ENCODE measurements around the gene SEMA4A. TPM values are rescaled to one million over a fixed set of nuclear protein-coding genes. Genes with fewer than 3 reads are reported as not detected.
"Not testable (repeated sequence)": the region's sequence is repeated elsewhere in the genome, so short reads cannot be mapped to it uniquely, and the experiment has no call there.

Gene SEMA4A
- total RNA-seq, 4 donors from 2014 or later: 1.8 to 4.6 (median 3.5) TPM

DNA sequence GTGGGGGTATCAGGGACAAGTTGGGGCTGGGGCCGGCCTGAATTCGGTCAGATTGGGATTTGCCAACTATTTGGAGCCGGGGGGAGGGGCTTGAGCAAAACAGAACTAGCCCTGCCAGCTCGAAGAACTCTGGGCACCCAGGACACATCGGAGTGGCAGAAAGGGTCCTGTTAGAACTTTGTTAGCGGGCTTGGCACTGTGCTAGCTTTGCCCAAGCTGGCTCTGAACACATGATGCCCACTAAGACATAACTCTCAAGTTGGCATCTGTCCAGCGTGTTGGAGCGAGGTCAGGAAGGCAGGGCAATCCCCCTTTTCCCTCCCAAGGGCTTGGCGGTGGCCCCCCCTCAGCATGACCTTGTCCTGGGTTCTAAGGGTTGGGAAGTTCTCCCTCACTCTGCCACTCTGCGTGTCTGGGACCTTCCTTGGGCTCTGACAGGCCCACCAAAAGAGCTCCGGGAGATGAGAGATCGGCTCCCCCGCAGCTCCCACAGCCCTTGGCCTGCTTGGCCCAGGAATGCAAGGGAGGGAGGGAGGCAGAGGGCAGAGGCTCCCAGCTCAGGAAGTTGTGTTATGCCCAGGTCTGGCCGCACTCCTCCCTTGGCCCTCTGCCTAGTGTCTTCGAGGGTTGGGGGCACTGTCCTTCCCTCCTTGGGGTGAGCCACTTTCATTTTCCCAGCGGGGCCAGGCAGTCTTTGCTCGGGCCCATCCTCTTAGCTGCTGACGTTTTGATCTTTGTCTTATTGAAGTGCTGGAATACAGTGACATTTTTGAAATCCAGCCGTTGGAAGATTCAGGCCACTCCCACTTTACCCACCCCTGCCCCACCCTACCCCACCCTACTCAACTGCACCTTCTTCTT lies 37.6 kb upstream of the SEMA4A start:
- Histone ChIP-seq H3K27me3 (no peaks in the 10 kb centered on the region), H3K36me3 (no peaks in the 10 kb centered on the region), H3K9me3 (no peaks in the 10 kb centered on the region), H3K4me1 (peaks cover 0 to 80% (median 50%) of the 10 kb centered on the region in 4 donors), H3K4me3 (peak overlapping the region; percentile 85 to 94 (median 90)), H3K27ac (peak overlapping the region; percentile 92 to 98 (median 96))
- DNase-seq (ENCODE audit: low spot score in 2 of 2): peak in 1 of 2 donors; percentile 68
- peak in 1 of 2 donors; percentile 39 for TF ChIP-seq POLR2A (IDR thresholded peaks at IDR 0.05)
- TF ChIP-seq, protein P1, sequence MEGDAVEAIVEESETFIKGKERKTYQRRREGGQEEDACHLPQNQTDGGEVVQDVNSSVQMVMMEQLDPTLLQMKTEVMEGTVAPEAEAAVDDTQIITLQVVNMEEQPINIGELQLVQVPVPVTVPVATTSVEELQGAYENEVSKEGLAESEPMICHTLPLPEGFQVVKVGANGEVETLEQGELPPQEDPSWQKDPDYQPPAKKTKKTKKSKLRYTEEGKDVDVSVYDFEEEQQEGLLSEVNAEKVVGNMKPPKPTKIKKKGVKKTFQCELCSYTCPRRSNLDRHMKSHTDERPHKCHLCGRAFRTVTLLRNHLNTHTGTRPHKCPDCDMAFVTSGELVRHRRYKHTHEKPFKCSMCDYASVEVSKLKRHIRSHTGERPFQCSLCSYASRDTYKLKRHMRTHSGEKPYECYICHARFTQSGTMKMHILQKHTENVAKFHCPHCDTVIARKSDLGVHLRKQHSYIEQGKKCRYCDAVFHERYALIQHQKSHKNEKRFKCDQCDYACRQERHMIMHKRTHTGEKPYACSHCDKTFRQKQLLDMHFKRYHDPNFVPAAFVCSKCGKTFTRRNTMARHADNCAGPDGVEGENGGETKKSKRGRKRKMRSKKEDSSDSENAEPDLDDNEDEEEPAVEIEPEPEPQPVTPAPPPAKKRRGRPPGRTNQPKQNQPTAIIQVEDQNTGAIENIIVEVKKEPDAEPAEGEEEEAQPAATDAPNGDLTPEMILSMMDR (IDR thresholded peaks at IDR 0.05): no peak
- peak in 1 of 2 donors; percentile 73 for TF ChIP-seq EP300 (IDR thresholded peaks at IDR 0.05)
- WGBS, 2 donors: 1 to 3% methylated on average over 16 to 19 of the region's 19 CpGs

DNA sequence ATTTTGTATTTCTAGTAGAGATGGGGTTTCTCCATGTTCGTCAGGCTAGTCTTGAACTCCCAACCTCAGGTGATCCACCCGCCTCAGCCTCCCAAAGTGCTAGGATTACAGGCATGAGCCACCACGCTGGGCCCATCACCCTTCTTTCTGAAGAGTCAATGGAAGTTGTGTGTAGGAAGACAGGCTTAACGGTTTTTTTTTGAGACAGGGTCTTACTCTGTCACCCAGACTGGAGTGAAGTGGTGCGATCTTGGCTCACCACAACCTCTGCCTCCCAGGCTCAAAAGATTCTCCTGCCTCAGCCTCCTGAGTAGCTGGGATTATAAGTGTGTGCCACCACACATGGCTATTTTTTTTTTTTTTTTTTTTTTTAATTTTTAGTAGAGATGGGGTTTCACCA lies 36.7 kb upstream of the SEMA4A start:
- H3K9me3 ChIP-seq; DNase-seq (ENCODE audit: low spot score in 2 of 2); H3K36me3 ChIP-seq; H3K27me3 ChIP-seq: not testable (repeated sequence)
- WGBS, 2 donors: 26 to 27% methylated on average over 5 of the region's 5 CpGs
- H3K27ac ChIP-seq: peak overlapping the region; percentile 92 to 98 (median 96)
- peaks cover 0 to 80% (median 54%) of the 10 kb centered on the region in 4 donors for H3K4me1 ChIP-seq
- peak overlapping the region; percentile 85 to 94 (median 90) for H3K4me3 ChIP-seq

- Histone ChIP-seq H3K27ac (peak overlapping the region; percentile 92 to 98 (median 96)), H3K4me3 (peak overlapping the region; percentile 5 to 90 (median 87)), H3K27me3 (no peaks in the 10 kb centered on the region), H3K4me1 (peaks cover 0 to 80% (median 57%) of the 10 kb centered on the region in 4 donors), H3K9me3 (no peaks in the 10 kb centered on the region), H3K36me3 (no peaks in the 10 kb centered on the region)
- no peak for TF ChIP-seq POLR2A (IDR thresholded peaks at IDR 0.05)
- no peak for TF ChIP-seq EP300 (IDR thresholded peaks at IDR 0.05)
- WGBS, 2 donors: 53 to 54% methylated on average over 13 of the region's 13 CpGs
- no peak for DNase-seq (ENCODE audit: low spot score in 2 of 2)
Observed at GRCh38 chr1:156117414-156118176, 35.8 kb upstream of the SEMA4A start.

- H3K9me3 ChIP-seq: no peaks in the 10 kb centered on the region
- H3K4me3 ChIP-seq: peak overlapping the region; percentile 5 to 90 (median 87)
- peak overlapping the region; percentile 52 to 98 (median 96) for H3K27ac ChIP-seq
- H3K4me1 ChIP-seq: peaks cover 3 to 80% (median 57%) of the 10 kb centered on the region in 4 donors
- peak in 1 of 2 donors; percentile 62 for DNase-seq (ENCODE audit: low spot score in 2 of 2)
- TF ChIP-seq, protein P1 (IDR thresholded peaks at IDR 0.05): no peak
- TF ChIP-seq POLR2A (IDR thresholded peaks at IDR 0.05) (peak in 1 of 2 donors; percentile 54), EP300 (IDR thresholded peaks at IDR 0.05) (peak in 1 of 2 donors; percentile 71)
- H3K27me3 ChIP-seq: no peaks in the 10 kb centered on the region
- no peaks in the 10 kb centered on the region for H3K36me3 ChIP-seq
- WGBS, 2 donors: 16 to 33% methylated on average over 8 of the region's 8 CpGs
Observed at GRCh38 chr1:156118177-156118868, 35.1 kb upstream of the SEMA4A start.

GRCh38 chr1:156119503-156120209 lies 33.7 kb upstream of the SEMA4A start:
- Histone ChIP-seq H3K9me3 (no peaks in the 10 kb centered on the region), H3K27me3 (no peaks in the 10 kb centered on the region), H3K4me1 (peaks cover 4 to 83% (median 63%) of the 10 kb centered on the region in 4 donors), H3K4me3 (peak overlapping the region in 3 of 4 donors; percentile 85 to 90 (median 89)), H3K27ac (peak overlapping the region; percentile 49 to 98 (median 96)), H3K36me3 (no peaks in the 10 kb centered on the region)
- TF ChIP-seq, protein P1 (IDR thresholded peaks at IDR 0.05): peak in 2 of 5 experiments; percentile 14 to 17
- TF ChIP-seq EP300 (IDR thresholded peaks at IDR 0.05) (no peak), POLR2A (IDR thresholded peaks at IDR 0.05) (no peak)
- DNase-seq (ENCODE audit: low spot score in 2 of 2): no peak
- WGBS, 2 donors: 28 to 34% methylated on average over 3 of the region's 3 CpGs
